ENCODE data around the gene C1QTNF4. TPM values are rescaled to one million over a fixed set of nuclear protein-coding genes. Genes with fewer than 3 reads are reported as not detected.

Gene C1QTNF4
- total and polyA plus RNA-seq, 8 donors, result 0.09 to 3.6 (median 0.50) TPM; not detected in 1

DNA sequence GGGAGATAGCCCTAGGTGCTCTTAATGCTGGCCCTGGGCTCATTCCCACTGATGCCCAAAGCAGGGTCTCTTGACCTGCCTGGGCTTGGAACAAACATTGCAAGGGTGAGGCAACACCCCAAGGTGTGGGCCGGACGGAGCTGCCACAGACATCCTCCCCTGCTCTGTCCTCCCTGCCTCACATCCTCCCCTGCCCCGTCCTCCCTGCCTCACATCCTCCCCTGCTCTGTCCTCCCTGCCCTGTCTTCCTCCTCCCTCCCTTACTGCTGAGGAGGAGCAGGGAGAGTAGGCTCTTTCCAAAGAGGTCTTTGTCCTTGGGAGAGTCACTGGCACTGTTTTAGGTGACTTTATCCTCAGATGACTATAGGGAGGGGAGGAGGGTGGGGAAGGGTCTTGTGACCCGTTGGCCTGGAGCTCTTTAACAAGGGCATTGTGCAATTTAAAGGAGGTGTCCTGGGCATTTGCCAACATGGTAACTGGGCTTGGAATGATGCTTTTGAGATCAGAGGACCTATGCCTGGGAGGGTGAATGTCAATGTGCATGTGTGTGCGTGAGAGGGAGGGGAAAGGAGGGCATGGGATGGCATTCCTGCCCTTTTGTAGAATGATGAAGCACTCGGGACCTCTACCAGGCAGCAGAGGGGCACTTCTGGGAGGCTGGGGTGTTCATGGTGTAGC lies 7.0 kb downstream of the C1QTNF4 start:
- Histone ChIP-seq H3K9me3 (no peaks in the 10 kb centered on the region), H3K27me3 (no peaks in the 10 kb centered on the region), H3K4me3 (no peak overlapping the region), H3K27ac (no peak overlapping the region), H3K4me1 (no peaks in the 10 kb centered on the region), H3K36me3 (peaks cover 5 to 19% (median 18%) of the 10 kb centered on the region in 3 donors)
- intact Hi-C loops (cut with DNase I), result no loop called here
- TF ChIP-seq, protein P1, sequence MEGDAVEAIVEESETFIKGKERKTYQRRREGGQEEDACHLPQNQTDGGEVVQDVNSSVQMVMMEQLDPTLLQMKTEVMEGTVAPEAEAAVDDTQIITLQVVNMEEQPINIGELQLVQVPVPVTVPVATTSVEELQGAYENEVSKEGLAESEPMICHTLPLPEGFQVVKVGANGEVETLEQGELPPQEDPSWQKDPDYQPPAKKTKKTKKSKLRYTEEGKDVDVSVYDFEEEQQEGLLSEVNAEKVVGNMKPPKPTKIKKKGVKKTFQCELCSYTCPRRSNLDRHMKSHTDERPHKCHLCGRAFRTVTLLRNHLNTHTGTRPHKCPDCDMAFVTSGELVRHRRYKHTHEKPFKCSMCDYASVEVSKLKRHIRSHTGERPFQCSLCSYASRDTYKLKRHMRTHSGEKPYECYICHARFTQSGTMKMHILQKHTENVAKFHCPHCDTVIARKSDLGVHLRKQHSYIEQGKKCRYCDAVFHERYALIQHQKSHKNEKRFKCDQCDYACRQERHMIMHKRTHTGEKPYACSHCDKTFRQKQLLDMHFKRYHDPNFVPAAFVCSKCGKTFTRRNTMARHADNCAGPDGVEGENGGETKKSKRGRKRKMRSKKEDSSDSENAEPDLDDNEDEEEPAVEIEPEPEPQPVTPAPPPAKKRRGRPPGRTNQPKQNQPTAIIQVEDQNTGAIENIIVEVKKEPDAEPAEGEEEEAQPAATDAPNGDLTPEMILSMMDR (IDR thresholded peaks at IDR 0.05), result no peak
- ATAC-seq (peak in 1 of 4 donors; percentile 9), DNase-seq (no peak), FAIRE-seq (no peak)
- 49 to 57% methylated on average over 6 of the region's 6 CpGs for WGBS, 2 donors

DNA sequence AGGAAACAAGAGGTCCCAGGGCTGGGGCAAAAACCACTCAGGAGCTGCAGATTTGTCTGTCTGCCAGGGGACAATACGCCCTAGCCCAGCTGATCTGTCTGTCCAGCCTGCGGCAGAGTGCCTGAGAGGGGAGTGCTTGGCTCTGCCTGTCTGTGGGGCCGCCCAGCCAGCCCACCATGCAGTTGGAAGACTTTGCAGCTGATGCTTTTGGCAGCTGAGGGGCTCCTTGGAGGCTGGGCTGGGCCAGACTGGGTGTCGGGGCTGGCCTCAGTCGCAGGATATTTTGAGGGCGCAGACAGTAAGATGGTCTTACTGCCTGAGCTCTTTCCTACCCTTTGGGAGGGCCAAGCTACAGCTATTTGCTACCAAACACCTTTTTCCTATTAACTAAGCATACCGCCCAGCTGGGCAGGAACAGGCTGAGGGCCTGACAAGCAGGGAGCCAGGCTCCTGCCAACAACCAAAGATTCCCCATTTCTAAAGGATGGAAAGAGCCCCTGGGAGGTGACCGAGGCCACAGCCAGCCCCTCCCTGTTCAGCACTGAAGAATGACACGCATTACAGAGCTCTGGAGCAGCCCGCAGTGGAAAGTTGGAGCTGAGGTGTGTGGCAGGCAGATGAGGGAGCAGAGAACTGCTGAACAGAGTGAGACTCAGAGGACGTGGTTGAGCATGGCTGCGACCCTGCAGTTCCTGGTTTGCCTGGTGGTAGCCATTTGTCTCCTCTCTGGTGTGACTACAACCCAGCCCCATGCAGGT lies 7.9 kb downstream of the C1QTNF4 start, which contains the start of gene FAM180B:
FAM180B (plus strand) TSS at position 581 of the 758 bp plus-strand sequence; CDS start at position 672, 91 bp downstream.
- no peak within 1 kb of the TSS for H3K4me3 ChIP-seq
- H3K9me3 ChIP-seq, result no peaks in the 10 kb centered on the region
- no peak for ATAC-seq
- FAIRE-seq, result no peak
- intact Hi-C loops (cut with DNase I), result no loop called here
- H3K27me3 ChIP-seq, result no peaks in the 10 kb centered on the region
- no peak for DNase-seq
- TF ChIP-seq, protein P1 (IDR thresholded peaks at IDR 0.05), result no peak
- H3K27ac ChIP-seq, result no peak within 1 kb of the TSS
- 73% methylated on average over 12 of the region's 12 CpGs for WGBS, 2 donors
- H3K4me1 ChIP-seq, result no peaks in the 10 kb centered on the region
- peaks cover 5 to 28% (median 27%) of the 10 kb centered on the region in 3 donors for H3K36me3 ChIP-seq

DNA sequence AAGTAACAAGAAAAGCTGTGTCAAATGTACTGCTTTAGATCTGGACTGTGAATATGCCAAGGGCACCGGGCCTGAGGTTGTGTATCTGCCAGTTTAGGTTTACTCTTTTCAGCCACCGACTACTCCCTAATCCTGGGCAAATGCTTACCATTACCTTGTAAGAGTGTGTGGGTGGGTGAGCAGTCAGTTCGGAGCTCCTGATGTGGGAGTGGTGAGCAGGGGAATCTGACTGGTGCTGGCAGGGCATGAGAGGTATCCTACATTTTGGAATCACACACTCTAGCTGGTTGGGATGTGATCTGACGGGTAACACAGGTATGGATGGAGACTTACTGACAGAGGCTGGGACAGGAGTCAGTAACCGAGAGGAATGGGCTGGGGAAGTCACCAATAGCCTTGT lies 10.4 kb downstream of the C1QTNF4 start:
- ATAC-seq, result no peak
- intact Hi-C loops (cut with DNase I), result no loop called here
- Histone ChIP-seq H3K27me3 (no peaks in the 10 kb centered on the region), H3K27ac (no peak overlapping the region), H3K9me3 (no peaks in the 10 kb centered on the region), H3K4me1 (peaks cover 0 to 4% (median 0%) of the 10 kb centered on the region in 3 donors), H3K36me3 (peaks cover 5 to 32% (median 27%) of the 10 kb centered on the region in 3 donors), H3K4me3 (no peak overlapping the region)
- no peak for FAIRE-seq
- WGBS, 2 donors, result 93% methylated on average over 5 of the region's 5 CpGs
- no peak for DNase-seq
- TF ChIP-seq, protein P1 (IDR thresholded peaks at IDR 0.05), result no peak

DNA sequence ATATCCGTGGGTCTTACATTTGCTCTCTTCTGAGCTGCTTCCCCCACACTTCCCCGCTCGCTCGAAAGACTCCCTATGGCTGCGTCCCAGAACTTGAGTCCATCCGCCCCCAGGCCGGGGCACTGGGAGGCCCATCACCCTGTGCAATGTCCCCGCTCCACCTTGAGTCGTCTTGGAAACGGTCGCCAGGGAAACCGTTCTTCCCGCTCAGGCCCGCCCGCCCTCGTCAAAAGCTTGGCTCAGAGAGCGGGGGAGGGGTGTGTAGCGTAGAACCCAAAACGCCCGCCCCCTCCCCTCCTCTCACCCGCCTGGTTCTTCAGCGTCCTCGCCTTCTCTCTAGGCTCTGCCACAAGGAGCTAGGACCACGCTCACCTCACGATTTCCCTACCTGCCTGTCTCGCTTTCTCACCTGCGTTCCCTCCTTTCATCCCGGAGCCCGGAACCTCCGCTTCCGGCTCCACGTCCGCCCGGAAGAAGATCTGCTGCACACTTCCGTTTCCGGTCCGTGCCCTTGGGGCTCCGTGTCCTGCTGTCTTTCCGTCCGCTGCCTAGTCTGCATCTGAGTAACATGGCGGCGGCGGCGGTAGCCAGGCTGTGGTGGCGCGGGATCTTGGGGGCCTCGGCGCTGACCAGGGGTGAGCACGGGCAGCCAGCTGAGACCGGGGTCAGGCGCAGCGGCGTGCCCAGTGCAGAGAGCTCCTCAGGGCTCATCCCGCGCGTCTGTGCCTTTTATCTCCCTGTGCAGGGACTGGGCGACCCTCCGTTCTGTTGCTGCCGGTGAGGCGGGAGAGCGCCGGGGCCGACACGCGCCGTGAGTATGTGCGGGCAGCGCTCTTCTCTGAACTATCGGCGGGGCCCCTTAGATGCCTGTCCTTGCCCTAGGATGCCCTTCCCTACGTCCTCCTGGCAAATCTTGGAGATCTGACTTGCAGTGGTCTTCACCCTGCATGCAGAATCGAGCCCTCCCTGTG lies 15.4 kb downstream of the C1QTNF4 start, which contains the start of the genes KBTBD4 and NDUFS3:
KBTBD4 (minus strand) TSS at position 447 of the 971 bp plus-strand sequence; CDS start at position 428, 19 bp downstream.
NDUFS3 (plus strand) TSS at position 551 of the 971 bp plus-strand sequence; CDS start at position 569, 18 bp downstream.
- intact Hi-C loops (cut with DNase I), result no loop called here
- Histone ChIP-seq H3K9me3 (no peaks in the 10 kb centered on the region), H3K4me1 (peaks cover 0 to 15% (median 12%) of the 10 kb centered on the region in 3 donors), H3K27me3 (no peaks in the 10 kb centered on the region), H3K27ac (peak within 1 kb of the TSS; percentile 61 to 85 (median 78)), H3K4me3 (peak within 1 kb of the TSS; percentile 79 to 96 (median 94)), H3K36me3 (peaks cover 5 to 31% (median 26%) of the 10 kb centered on the region in 3 donors)
- no peak for FAIRE-seq
- WGBS, 2 donors, result 0% methylated on average over 70 to 72 of the region's 72 CpGs
- peak; percentile 97 to 99 (median 98) for ATAC-seq
- TF ChIP-seq, protein P1 (IDR thresholded peaks at IDR 0.05), result no peak
- DNase-seq, result peak; percentile 86 to 96 (median 88)
